Activated CD8-positive, alpha-beta memory T cell treated with anti-CD3 and anti-CD28 coated beads, Interleukin-2, amount 50 U/mL, for 48 hours (primary cell): Measurements from ENCODE around the gene MRPL10.

Source experiments
- DNase-seq: peaks from one replicate; pipeline ENCODE4 v3.0.0-alpha.2; 2020

Gene MRPL10

DNA sequence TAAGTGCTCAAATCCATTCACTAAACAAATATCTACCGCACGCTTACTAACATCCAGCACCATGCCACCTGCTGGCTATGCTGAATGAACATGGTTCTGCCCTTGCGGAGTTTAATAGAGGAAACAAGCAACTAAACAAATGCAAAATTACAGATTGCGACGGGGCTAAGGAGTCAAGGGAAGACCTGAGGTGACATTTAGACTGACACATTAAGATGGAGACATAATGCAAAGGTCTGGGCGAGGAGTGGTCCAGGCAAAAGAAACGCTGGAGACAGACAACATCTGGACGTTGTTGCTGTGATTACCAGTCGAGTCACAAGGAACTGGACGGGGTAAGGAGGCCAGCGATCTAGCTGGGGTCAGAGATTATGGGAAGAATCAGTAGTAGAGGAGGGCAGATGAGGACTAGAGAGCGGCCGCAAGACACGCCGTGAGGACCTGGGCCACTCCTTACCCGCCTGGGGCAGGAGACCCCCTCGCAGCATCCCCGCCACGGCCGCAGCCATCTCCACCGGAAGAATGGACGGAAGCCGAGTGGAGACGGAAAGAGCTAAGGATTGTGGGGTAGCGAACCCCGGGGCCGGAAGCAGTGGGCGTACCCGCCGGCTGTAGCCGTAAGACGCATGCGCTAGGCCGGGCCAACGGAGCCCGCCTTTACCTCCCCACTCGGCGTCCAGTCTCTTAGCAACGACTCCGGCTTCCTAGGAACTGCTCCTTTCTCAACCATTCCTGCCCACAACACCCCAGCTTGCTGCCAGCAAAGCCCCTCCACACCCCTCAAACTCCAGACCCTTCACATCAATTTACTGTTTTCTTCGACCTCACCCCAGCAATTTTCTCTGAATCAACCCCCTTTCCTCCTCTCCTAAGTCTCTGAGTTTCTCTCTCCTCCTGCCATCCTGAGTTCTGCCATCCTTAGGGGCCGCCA lies at the start of gene MRPL10, which contains the start of gene LRRC46:
TSS of gene MRPL10 (minus strand) at position 539 of the 931 bp plus-strand sequence. CDS start at position 509, 30 bp downstream.
TSS of gene LRRC46 (plus strand) at position 668 of the 931 bp plus-strand sequence. CDS start 320 bp downstream, outside the sequence.
- peak; percentile 96 for DNase-seq

GRCh38 chr17:47879776-47880454 lies 48.6 kb upstream of the MRPL10 start:
- no peak for DNase-seq

- DNase-seq, result no peak
These were observed 47.8 kb upstream of the MRPL10 start for GRCh38 chr17:47879028-47879585.

- DNase-seq, result no peak
These were observed 47.1 kb upstream of the MRPL10 start for GRCh38 chr17:47878203-47879027.

- no peak for DNase-seq
These were observed 46.2 kb upstream of the MRPL10 start for GRCh38 chr17:47877368-47878034.

DNA sequence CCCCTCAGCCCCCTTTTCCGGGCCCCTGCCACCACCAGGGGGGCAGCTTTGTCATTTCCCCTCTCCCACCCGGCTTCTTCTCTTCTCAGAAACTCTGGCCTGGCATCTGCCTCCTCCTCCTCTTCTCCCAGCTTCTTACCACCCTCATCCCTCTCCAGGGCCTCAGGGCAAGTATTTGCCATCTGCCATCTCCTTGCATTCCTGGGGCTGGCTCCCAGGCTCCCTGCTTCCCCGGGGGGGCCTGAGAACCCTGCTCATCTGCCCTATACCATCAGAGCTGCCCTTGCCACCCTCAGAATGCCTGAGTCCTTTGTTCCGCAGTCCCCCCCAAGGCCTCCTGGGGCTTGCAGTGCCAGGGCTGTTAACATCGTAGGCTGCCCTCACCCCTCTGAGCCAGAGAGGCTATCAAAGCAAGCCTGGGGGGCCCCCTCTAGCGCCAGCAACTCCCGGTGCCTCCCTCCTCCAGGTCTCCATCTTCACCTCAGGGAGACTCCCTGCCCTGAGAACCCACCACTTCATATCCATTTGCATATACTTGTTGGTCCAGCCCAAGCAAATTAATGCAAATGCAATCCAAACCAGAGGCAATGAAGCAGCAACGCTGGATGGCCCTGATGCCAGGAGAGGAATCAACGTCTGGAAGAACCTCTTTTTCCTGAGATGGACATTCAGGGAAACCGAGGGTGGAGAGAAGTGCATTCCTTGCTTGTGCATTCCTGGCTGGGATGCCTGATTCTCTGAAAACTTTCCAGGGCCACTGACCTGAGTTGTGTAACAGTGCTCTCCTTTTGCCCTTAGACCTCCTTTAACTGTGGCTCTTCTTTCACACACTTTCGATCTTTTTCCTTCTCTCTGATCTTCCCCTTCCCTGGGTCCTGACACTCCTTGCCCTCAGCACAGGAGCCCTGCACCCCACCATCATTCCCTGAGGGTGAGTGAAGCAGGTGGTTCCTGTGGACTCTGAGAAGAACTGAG lies 44.0 kb upstream of the MRPL10 start:
- no peak for DNase-seq

DNA sequence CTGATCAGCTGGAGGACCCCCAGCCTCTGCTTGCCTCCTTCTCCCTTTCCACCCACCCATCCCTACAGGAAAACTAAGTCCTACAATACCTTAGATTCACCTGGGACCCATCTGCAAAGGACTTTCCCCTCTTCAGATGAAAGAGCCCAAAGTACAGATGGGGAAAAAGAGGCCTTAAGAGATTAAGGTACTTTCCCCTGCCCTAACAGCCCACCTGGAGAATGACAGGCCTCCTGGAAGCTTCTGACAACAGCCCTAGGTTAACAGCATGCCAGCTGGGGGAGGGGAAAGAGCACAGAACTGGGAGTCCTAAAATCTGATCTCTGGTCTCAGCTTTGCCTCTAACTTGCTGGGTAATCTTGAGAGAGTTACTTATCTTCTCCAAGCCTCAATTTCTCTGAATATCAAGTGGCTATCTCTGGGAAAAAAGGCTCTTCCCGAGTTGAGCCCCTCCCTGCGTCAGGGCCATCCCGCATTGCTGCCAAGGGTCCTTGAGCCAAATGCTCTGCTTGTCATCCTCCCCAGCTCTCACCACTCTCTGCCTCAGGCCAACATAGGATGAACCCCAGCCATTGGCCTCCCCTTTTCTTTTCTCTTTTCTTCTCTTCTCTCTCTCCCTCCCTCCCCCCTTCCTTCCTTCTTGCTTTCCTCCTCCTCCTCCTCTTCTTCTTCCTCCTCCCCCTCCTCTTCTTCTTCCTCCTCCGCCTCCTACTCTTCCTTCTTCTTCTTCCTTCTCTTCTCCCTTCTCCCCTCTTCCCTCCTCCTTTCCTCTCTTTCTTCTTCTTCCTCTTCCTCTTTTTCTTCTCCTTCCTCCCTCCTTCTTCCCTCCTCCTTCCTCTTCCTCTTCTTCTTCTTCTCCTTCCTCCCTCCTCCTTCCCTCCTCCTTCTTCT lies 42.1 kb upstream of the MRPL10 start:
- DNase-seq, result no peak

GRCh38 chr17:47872651-47873161 lies 41.4 kb upstream of the MRPL10 start:
- no peak for DNase-seq

DNA sequence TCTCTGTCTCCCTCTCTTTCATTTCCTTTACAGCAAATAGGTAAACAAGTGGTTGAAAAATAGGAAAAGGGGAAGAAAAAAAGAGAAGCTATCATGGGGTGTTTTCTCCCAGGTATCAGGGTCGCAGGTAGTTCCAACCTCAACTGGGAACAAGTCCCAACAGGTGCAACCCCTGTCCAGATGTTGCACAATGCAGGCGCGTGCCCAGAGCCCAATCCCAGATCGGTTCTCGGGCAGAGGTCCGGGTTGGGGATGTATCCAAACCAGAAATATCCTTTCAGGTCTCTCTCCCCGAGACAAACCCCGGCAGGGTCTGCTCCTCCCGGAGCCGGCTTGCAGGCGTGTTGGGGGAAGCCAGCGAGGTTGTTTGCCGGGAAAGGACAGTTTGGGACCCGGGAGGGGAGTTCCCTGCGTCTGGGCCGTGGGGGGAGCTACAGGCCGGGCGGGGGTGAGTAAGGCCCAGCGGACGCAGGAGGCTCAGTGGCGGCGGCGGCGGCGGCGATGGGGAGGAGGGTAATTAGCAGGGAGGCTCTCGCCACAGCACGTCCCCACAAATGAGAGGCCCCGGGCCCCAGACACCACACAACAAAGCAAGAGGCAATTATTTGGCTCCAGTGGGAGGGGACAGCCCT lies 40.8 kb upstream of the MRPL10 start:
- no peak for DNase-seq

- DNase-seq, result no peak
These were observed 39.7 kb upstream of the MRPL10 start for GRCh38 chr17:47871048-47871447.

DNA sequence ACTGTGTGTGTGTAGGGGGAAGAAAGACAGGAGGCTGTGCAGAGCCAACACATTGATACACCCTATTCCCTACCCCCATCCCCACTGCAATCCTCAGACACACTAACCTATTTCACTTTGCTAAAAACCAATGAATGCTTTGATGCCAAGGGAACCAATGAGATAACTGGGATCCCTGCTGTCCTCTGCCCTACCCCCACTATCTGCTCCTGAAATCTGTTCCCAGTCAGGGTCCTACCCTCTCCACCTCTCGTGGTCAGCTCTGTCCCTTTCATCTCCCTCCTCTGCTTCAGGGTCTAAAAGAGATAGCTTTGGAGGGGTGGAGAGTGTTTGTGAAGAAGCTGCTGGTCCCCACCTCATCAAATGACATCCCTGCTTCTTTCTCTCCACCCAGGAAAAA lies 38.7 kb upstream of the MRPL10 start:
- DNase-seq, result no peak

- DNase-seq, result no peak
These were observed 37.8 kb upstream of the MRPL10 start for GRCh38 chr17:47869114-47869513.

GRCh38 chr17:47867813-47868533 lies 36.6 kb upstream of the MRPL10 start:
- no peak for DNase-seq

DNA sequence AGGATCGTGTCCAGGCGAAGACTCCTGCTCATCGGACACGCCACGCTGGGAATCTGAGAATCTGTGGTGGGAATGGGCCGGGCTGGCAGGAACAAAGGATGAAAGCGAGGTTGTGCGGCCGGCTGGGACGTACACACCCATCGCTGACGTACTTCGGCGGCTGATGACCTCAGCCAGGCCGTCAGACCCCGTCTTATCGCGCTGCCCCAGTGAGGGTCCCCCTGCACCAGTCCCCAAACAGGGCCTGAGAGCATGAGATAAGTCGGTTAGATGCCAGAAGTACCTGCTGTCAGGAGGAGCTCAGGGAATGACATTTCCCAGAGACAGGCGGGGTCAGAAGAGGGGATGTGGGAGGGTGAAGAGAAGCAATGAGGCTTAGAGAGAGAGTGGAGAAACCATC lies 35.6 kb upstream of the MRPL10 start:
- no peak for DNase-seq

DNA sequence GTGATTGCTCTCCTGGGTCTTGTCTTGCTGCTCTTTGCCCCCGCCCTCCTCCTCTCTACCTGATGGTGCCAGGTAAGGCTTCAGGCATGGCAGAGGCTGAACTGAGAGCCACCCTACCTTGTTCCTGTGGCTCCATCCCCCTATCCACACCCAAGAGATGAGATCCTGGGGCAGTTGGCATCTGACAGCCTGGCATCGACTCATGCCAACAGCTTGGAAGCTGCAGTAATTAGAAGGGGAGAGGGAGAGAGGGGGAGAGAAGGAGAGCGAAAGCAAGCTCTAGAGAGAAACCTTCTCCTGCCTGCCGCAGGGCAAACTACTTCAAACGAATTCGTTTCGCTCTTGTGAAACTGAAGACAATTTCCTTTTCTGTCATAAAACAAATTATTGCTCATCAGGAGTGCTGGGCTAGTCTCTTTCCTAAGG lies 33.5 kb upstream of the MRPL10 start:
- no peak for DNase-seq

GRCh38 chr17:47862621-47863440 lies 31.5 kb upstream of the MRPL10 start:
- no peak for DNase-seq

DNA sequence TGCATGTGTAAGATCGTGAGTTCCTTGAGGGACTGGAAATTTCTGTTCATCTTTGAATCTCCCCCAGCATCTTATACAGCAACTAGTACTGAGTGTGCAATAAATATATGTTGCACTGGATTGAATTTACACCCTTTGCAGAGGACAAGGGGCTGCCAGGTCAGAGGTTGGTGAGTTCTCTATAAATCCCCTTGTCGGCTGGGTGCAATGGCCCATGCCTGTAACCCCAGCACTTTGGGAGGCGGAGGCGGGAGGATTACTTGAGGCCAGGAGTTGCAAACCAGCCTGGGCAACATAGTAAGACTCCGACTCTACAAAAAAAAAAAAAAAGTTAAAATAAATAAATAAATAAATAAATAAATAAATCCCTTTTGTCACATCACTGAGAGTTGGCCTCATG lies 29.0 kb upstream of the MRPL10 start:
- DNase-seq, result no peak
